Nephron progenitor cell (in vitro differentiated cells): Measurements from ENCODE around the gene TFDP2.
"Not testable (repeated sequence)": the region's sequence is repeated elsewhere in the genome, so short reads cannot be mapped to it uniquely, and the experiment has no call there.

Source experiments
- DNase-seq: peaks from one replicate; pipeline ENCODE4 v3.0.0; 2021
- H3K27ac Mint-ChIP-seq: 2 replicates; pipeline ENCODE4 v1.8.0; 2021; ENCODE audit warnings: mild to moderate bottlenecking, moderate library complexity, mixed read lengths
- H3K27me3 Mint-ChIP-seq: 2 replicates; pipeline ENCODE4 v1.8.0; 2021; ENCODE audit warnings: mild to moderate bottlenecking, low read depth, mixed read lengths; ENCODE audit not compliant: poor library complexity
- H3K36me3 Mint-ChIP-seq: 2 replicates; pipeline ENCODE4 v1.8.0; 2021; ENCODE audit warnings: low read depth, mixed read lengths
- H3K4me1 Mint-ChIP-seq: 2 replicates; pipeline ENCODE4 v1.8.0; 2021; ENCODE audit warnings: mixed read lengths
- H3K4me3 Mint-ChIP-seq: 2 replicates; pipeline ENCODE4 v1.8.0; 2021; ENCODE audit warnings: mild to moderate bottlenecking, moderate library complexity, mixed read lengths
- H3K9me3 Mint-ChIP-seq: 2 replicates; pipeline ENCODE4 v1.8.0; 2021; ENCODE audit warnings: mild to moderate bottlenecking, moderate library complexity, mixed read lengths
- CTCF ChIP-seq: fragments of 200-600 bp; sonication (generic); IDR thresholded peaks from 2 replicates; pipeline ENCODE4 v1.5.0; 2021; ENCODE audit warnings: antibody characterized with exemption

Gene TFDP2

GRCh38 chr3:142105991-142106390, 43.4 kb downstream of the TFDP2 start:
- no peak for DNase-seq
- Mint-ChIP-seq H3K36me3 (no peaks in the 10 kb centered on the region), H3K27ac (no peak overlapping the region), H3K4me3 (no peak overlapping the region), H3K9me3 (no peaks in the 10 kb centered on the region), H3K27me3 (no peaks in the 10 kb centered on the region), H3K4me1 (peaks cover 7% of the 10 kb centered on the region)
- TF ChIP-seq CTCF: no peak

GRCh38 chr3:142104763-142105162, 44.6 kb downstream of the TFDP2 start:
- TF ChIP-seq CTCF: no peak
- Mint-ChIP-seq H3K9me3 (no peaks in the 10 kb centered on the region), H3K4me1 (peaks cover 7% of the 10 kb centered on the region), H3K27ac (no peak overlapping the region), H3K27me3 (no peaks in the 10 kb centered on the region), H3K4me3 (no peak overlapping the region), H3K36me3 (no peaks in the 10 kb centered on the region)
- no peak for DNase-seq

GRCh38 chr3:142098964-142099363, 50.4 kb downstream of the TFDP2 start:
- no peaks in the 10 kb centered on the region for H3K9me3 Mint-ChIP-seq
- H3K27ac Mint-ChIP-seq: no peak overlapping the region
- H3K36me3 Mint-ChIP-seq: peaks cover 4% of the 10 kb centered on the region
- DNase-seq: no peak
- no peaks in the 10 kb centered on the region for H3K27me3 Mint-ChIP-seq
- H3K4me3 Mint-ChIP-seq: no peak overlapping the region
- no peaks in the 10 kb centered on the region for H3K4me1 Mint-ChIP-seq
- no peak for TF ChIP-seq CTCF

- Mint-ChIP-seq H3K9me3 (no peaks in the 10 kb centered on the region), H3K27ac (no peak overlapping the region), H3K27me3 (no peaks in the 10 kb centered on the region), H3K36me3 (peaks cover 4% of the 10 kb centered on the region), H3K4me1 (no peaks in the 10 kb centered on the region), H3K4me3 (no peak overlapping the region)
- TF ChIP-seq CTCF: no peak
- DNase-seq: no peak
These were observed 52.1 kb downstream of the TFDP2 start for GRCh38 chr3:142097099-142097843.

GRCh38 chr3:142095841-142096240, 53.5 kb downstream of the TFDP2 start:
- DNase-seq: no peak
- H3K9me3 Mint-ChIP-seq: no peaks in the 10 kb centered on the region
- no peaks in the 10 kb centered on the region for H3K4me1 Mint-ChIP-seq
- no peak for TF ChIP-seq CTCF
- peaks cover 4% of the 10 kb centered on the region for H3K36me3 Mint-ChIP-seq
- no peak overlapping the region for H3K4me3 Mint-ChIP-seq
- no peaks in the 10 kb centered on the region for H3K27me3 Mint-ChIP-seq
- no peak overlapping the region for H3K27ac Mint-ChIP-seq

GRCh38 chr3:142088925-142089324, 60.4 kb downstream of the TFDP2 start:
- H3K9me3 Mint-ChIP-seq: peaks cover 13% of the 10 kb centered on the region
- not testable (repeated sequence) for H3K4me3 Mint-ChIP-seq, H3K27me3 Mint-ChIP-seq, H3K27ac Mint-ChIP-seq, DNase-seq, H3K4me1 Mint-ChIP-seq
- H3K36me3 Mint-ChIP-seq: peaks cover 22% of the 10 kb centered on the region
